ENCODE results near the gene COL15A1. TPM values are rescaled to one million over a fixed set of nuclear protein-coding genes. Genes with fewer than 3 reads are reported as not detected.

Gene COL15A1
- 0.07 and 0.15 TPM in 2 replicates for total RNA-seq

- intact Hi-C loops (cut with micrococcal nuclease) = no loop called here
- H3K4me3 Mint-ChIP-seq = peak within 1 kb of the TSS; percentile 56
- TF ChIP-seq, protein P1, sequence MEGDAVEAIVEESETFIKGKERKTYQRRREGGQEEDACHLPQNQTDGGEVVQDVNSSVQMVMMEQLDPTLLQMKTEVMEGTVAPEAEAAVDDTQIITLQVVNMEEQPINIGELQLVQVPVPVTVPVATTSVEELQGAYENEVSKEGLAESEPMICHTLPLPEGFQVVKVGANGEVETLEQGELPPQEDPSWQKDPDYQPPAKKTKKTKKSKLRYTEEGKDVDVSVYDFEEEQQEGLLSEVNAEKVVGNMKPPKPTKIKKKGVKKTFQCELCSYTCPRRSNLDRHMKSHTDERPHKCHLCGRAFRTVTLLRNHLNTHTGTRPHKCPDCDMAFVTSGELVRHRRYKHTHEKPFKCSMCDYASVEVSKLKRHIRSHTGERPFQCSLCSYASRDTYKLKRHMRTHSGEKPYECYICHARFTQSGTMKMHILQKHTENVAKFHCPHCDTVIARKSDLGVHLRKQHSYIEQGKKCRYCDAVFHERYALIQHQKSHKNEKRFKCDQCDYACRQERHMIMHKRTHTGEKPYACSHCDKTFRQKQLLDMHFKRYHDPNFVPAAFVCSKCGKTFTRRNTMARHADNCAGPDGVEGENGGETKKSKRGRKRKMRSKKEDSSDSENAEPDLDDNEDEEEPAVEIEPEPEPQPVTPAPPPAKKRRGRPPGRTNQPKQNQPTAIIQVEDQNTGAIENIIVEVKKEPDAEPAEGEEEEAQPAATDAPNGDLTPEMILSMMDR (IDR thresholded peaks at IDR 0.05) = no peak
- H3K36me3 Mint-ChIP-seq (ENCODE audit: low read depth) = no peaks in the 10 kb centered on the region
- ChIA-PET CTCF (no interaction called here), POLR2A (no interaction called here)
- ATAC-seq (ENCODE audit: low read depth) = no peak
- no peak within 1 kb of the TSS for H3K27ac Mint-ChIP-seq
- peaks cover 69% of the 10 kb centered on the region for H3K27me3 Mint-ChIP-seq
- no peaks in the 10 kb centered on the region for H3K9me3 Mint-ChIP-seq
- H3K4me1 Mint-ChIP-seq = peaks cover 15% of the 10 kb centered on the region
- DNase-seq = no peak
Observed at GRCh38 chr9:98943682-98944056, at the start of gene COL15A1. COL15A1 (plus strand) TSS chr9:98943907; CDS start chr9:98944062, 155 bp downstream.

DNA sequence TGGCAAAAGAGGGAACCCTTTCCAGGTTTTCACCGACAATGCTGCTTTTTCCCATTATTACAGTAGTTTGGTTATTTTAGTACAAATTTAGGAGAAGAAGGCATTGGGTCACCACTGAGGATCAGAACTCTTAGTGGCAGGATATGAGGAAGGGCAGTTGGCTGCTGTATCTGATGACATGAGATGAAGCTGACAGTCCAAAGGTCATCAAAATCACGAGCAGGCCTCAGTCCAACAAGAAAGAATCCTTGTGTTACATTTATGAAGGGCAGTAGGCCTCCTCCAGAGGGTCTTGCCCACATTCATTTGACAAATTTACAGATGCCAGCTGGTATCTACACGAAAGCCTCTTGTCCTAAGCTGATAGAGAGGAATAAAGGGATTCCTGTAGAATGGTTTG is 49.5 kb upstream of the COL15A1 start:
- Mint-ChIP-seq H3K36me3 (ENCODE audit: low read depth) (no peaks in the 10 kb centered on the region), H3K9me3 (peaks cover 10% of the 10 kb centered on the region), H3K27ac (no peak overlapping the region), H3K4me3 (no peak overlapping the region), H3K4me1 (no peaks in the 10 kb centered on the region), H3K27me3 (peaks cover 32% of the 10 kb centered on the region)
- POLR2A ChIA-PET = no interaction called here
- no peak for DNase-seq
- CTCF ChIA-PET = no interaction called here
- TF ChIP-seq, protein P1 (IDR thresholded peaks at IDR 0.05) = no peak
- ATAC-seq (ENCODE audit: low read depth) = no peak
- intact Hi-C loops (cut with micrococcal nuclease) = no loop called here

- no peaks in the 10 kb centered on the region for H3K36me3 Mint-ChIP-seq (ENCODE audit: low read depth)
- ChIA-PET CTCF (no interaction called here), POLR2A (no interaction called here)
- H3K4me3 Mint-ChIP-seq = no peak overlapping the region
- intact Hi-C loops (cut with micrococcal nuclease) = no loop called here
- H3K27ac Mint-ChIP-seq = no peak overlapping the region
- no peaks in the 10 kb centered on the region for H3K4me1 Mint-ChIP-seq
- H3K9me3 Mint-ChIP-seq = peaks cover 10% of the 10 kb centered on the region
- no peak for ATAC-seq (ENCODE audit: low read depth)
- no peak for DNase-seq
- TF ChIP-seq, protein P1 (IDR thresholded peaks at IDR 0.05) = no peak
- peaks cover 32% of the 10 kb centered on the region for H3K27me3 Mint-ChIP-seq
Observed at GRCh38 chr9:98894761-98895160, 48.9 kb upstream of the COL15A1 start.

GRCh38 chr9:98896632-98897031 is 47.1 kb upstream of the COL15A1 start:
- DNase-seq (no peak), ATAC-seq (ENCODE audit: low read depth) (no peak)
- TF ChIP-seq, protein P1 (IDR thresholded peaks at IDR 0.05) = no peak
- Mint-ChIP-seq H3K36me3 (ENCODE audit: low read depth) (no peaks in the 10 kb centered on the region), H3K4me3 (no peak overlapping the region), H3K27me3 (peaks cover 27% of the 10 kb centered on the region), H3K4me1 (no peaks in the 10 kb centered on the region), H3K9me3 (peaks cover 10% of the 10 kb centered on the region), H3K27ac (no peak overlapping the region)
- CTCF ChIA-PET = no interaction called here
- intact Hi-C loops (cut with micrococcal nuclease) = no loop called here
- POLR2A ChIA-PET = no interaction called here

DNA sequence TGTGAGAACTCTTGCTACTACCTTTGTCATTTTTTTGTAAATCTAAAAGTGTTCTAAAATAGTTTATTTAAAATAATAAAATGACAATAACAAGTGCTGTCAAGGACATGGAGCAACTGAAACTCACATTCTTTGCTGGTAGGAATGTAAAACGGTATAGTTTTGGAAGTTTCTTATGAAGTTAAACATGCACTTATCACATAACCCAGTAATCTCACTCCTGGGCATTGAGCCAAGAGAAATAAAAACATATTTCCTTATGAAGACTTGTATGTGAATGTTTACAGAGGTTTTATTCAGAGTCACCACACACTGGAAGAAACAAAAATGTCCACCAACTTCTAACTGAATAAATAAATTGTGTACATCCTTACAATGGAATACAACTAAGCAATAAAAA is 46.0 kb upstream of the COL15A1 start:
- H3K27me3 Mint-ChIP-seq = peaks cover 27% of the 10 kb centered on the region

More for the DNA sequence above, 46.0 kb upstream of the COL15A1 start:
- ChIA-PET CTCF (no interaction called here), POLR2A (no interaction called here)
- TF ChIP-seq, protein P1 (IDR thresholded peaks at IDR 0.05) = no peak
- H3K4me1 Mint-ChIP-seq = no peaks in the 10 kb centered on the region
- no peaks in the 10 kb centered on the region for H3K36me3 Mint-ChIP-seq (ENCODE audit: low read depth)
- peaks cover 10% of the 10 kb centered on the region for H3K9me3 Mint-ChIP-seq
- H3K27ac Mint-ChIP-seq = no peak overlapping the region
- DNase-seq = no peak
- no peak for ATAC-seq (ENCODE audit: low read depth)
- intact Hi-C loops (cut with micrococcal nuclease) = no loop called here
- no peak overlapping the region for H3K4me3 Mint-ChIP-seq

Measured in activated B cell treated with CpG ODN at 0.5 μM for 24 hours (primary cell).